HCT116 (cell line): ENCODE results near the gene NF2. TPM values are rescaled to one million over a fixed set of nuclear protein-coding genes. Genes with fewer than 3 reads are reported as not detected.

Experiments
- ATAC-seq: fragments of 200-7000 bp; cut with Tn5 transposase; 2 replicates; pipeline ENCODE4 v1.9.1; 2020; ENCODE audit warnings: mild to moderate bottlenecking, moderate library complexity
- BruUV-seq: library from RNA; stranded (reverse); fragments of 400-500 nt; replicated peaks from 2 replicates; lab custom pipeline; 2021; lab: Mats Ljungman, UMichigan
- CTCF ChIA-PET: fragments of 300-600 bp; sonication (Branson Sonifier 250); formaldehyde crosslinking; loops from one replicate; lab custom pipeline; 2021; ENCODE audit warnings: antibody characterized with exemption; lab: Charles Lee
- POLR2A ChIA-PET: fragments of 300-600, 350-600 bp; sonication (Branson Sonifier 250); formaldehyde crosslinking; loops from one replicate; lab custom pipeline; 2021; ENCODE audit warnings: antibody characterized with exemption; lab: Charles Lee
- RAD21 ChIA-PET, 2 experiments: fragments of 300-600 bp; sonication (Branson Sonifier 250); formaldehyde crosslinking; loops; one replicate each; lab custom pipeline; 2023; ENCODE audit warnings: low total read pairs in 2 of 2; ENCODE audit not compliant: uncharacterized antibody in 2 of 2, unreplicated experiment in 2 of 2, low non-redundant PET in 1 of 2; lab: Charles Lee
- DNase-seq: peaks from one replicate; pipeline ENCODE4 v3.0.0-alpha.2; 2010; ENCODE audit warnings: low read depth, low spot score
- H2AFZ ChIP-seq: fragments of 200-600 bp; shearing (Covaris generic), sonication (generic); 2 replicates; pipeline ENCODE4 v1.6.1; 2017; ENCODE audit warnings: low read depth, mixed run types, mixed read lengths, antibody characterized with exemption, low read length; ENCODE audit not compliant: poor library complexity, severe bottlenecking
- H3K27ac ChIP-seq: 2 replicates; pipeline ENCODE4 v1.5.1; 2012; ENCODE audit warnings: low read depth, low read length
- H3K27me3 ChIP-seq: fragments of 200-600 bp; sonication (generic); 2 replicates; pipeline ENCODE4 v1.6.1; 2016; ENCODE audit warnings: mixed run types, low read length, mixed read lengths; ENCODE audit not compliant: insufficient read depth
- H3K36me3 ChIP-seq, 2 experiments: fragments of 200-500 bp in 1 of 2; fragments of 200-600 bp in 1 of 2; sonication (Bioruptor generic) in 1 of 2; sonication (generic) in 1 of 2; 2 replicates each; pipeline versions ENCODE4 v1.5.1 to v1.6.1; 2014 to 2016; ENCODE audit warnings: low read length in 2 of 2, inconsistent platforms in 1 of 2, mixed read lengths in 1 of 2, mixed run types in 1 of 2; ENCODE audit not compliant: insufficient read depth in 2 of 2, control insufficient read depth in 1 of 2
- H3K4me1 ChIP-seq, 2 experiments: fragments of 200-600 bp in 1 of 2; sonication (generic) in 1 of 2; 2 replicates each; pipeline versions ENCODE4 v1.5.1 to v1.6.1; 2012 to 2017; ENCODE audit warnings: low read length in 2 of 2, inconsistent platforms in 1 of 2, mild to moderate bottlenecking in 1 of 2, mixed read lengths in 1 of 2, mixed run types in 1 of 2, moderate library complexity in 1 of 2; ENCODE audit not compliant: insufficient read depth in 2 of 2, control insufficient read depth in 1 of 2
- H3K4me2 ChIP-seq: fragments of 200-600 bp; sonication (generic); 2 replicates; pipeline ENCODE4 v1.6.1; 2017; ENCODE audit warnings: mixed run types, low read length, mixed read lengths
- H3K4me3 ChIP-seq, 2 experiments: fragments of 200-600 bp in 1 of 2; sonication (generic) in 1 of 2; replicated peaks in 1 of 2; 2 replicates each; pipeline ENCODE4 v1.5.1; 2011 to 2016; ENCODE audit warnings: low read length in 2 of 2, control low read depth in 1 of 2, low read depth in 1 of 2, mild to moderate bottlenecking in 1 of 2, mixed read lengths in 1 of 2, mixed run types in 1 of 2
- H3K79me2 ChIP-seq: fragments of 200-600 bp; sonication (generic); 2 replicates; pipeline ENCODE4 v1.6.1; 2017; ENCODE audit warnings: mild to moderate bottlenecking, mixed run types, low read length, moderate library complexity, mixed read lengths; ENCODE audit not compliant: insufficient read depth
- H3K9ac ChIP-seq: fragments of 200-600 bp; sonication (generic); 2 replicates; pipeline ENCODE4 v1.6.1; 2016; ENCODE audit warnings: low read length, mixed read lengths
- H3K9me2 ChIP-seq: fragments of 200-600 bp; sonication (generic), shearing (Covaris generic); 2 replicates; pipeline ENCODE4 v1.6.1; 2017; ENCODE audit warnings: mixed run types, mild to moderate bottlenecking, moderate library complexity; ENCODE audit not compliant: insufficient read depth
- H3K9me3 ChIP-seq, 2 experiments: fragments of 200-500 bp in 1 of 2; fragments of 200-600 bp in 1 of 2; sonication (Bioruptor generic) in 1 of 2; sonication (generic) in 1 of 2; 2 replicates each; pipeline ENCODE4 v1.6.1; 2014 to 2017; ENCODE audit warnings: low read length in 2 of 2, mixed read lengths in 2 of 2, inconsistent platforms in 1 of 2, low read depth in 1 of 2, mild to moderate bottlenecking in 1 of 2, mixed run types in 1 of 2, moderate library complexity in 1 of 2; ENCODE audit not compliant: control insufficient read depth in 1 of 2, insufficient read depth in 1 of 2
- H4K20me1 ChIP-seq: fragments of 200-600 bp; sonication (generic), shearing (Covaris generic); 2 replicates; pipeline ENCODE4 v1.6.1; 2017; ENCODE audit warnings: mixed run types, mild to moderate bottlenecking, moderate library complexity; ENCODE audit not compliant: insufficient read depth
- EZH2phosphoT487 ChIP-seq: fragments of 200-600 bp; IDR thresholded peaks from 2 replicates; pipeline ENCODE4 v1.6.1; 2018; ENCODE audit warnings: antibody characterized with exemption, borderline replicate concordance
- JUND ChIP-seq: IDR thresholded peaks from 2 replicates; pipeline ENCODE4 v1.6.1; 2012
- POLR2AphosphoS5 ChIP-seq: IDR thresholded peaks from 2 replicates; pipeline ENCODE4 v1.6.1; 2011; ENCODE audit warnings: mild to moderate bottlenecking, low read depth, low read length, moderate library complexity
- RAD21 ChIP-seq: IDR thresholded peaks from 2 replicates; pipeline ENCODE4 v1.6.1; 2012; ENCODE audit warnings: low read depth, mild to moderate bottlenecking
- SIN3A ChIP-seq: IDR thresholded peaks from 2 replicates; pipeline ENCODE4 v1.6.1; 2012; ENCODE audit warnings: low read depth
- ZFX ChIP-seq: fragments of 450-650 bp; IDR thresholded peaks from 2 replicates; pipeline ENCODE4 v1.6.1; 2017
- ZNF274 ChIP-seq: fragments of 200-500 bp; sonication (Bioruptor generic); IDR thresholded peaks from 2 replicates; pipeline ENCODE4 v1.6.1; 2014; ENCODE audit warnings: mild to moderate bottlenecking, low read depth, low read length, inconsistent platforms
- intact Hi-C: fragments of 100-400 bp; cut with micrococcal nuclease; formaldehyde crosslinking; loops from 2 replicates; pipeline ENCODE4 v1.10.0; 2022
- total RNA-seq: library from RNA; stranded (reverse); gene quantifications from one replicate; pipeline ENCODE4 v1.2.1, GENCODE V29; 2021; ENCODE audit not compliant: unreplicated experiment
- TF ChIP-seq, protein P1 (sequence below): IDR thresholded peaks from 2 replicates; pipeline ENCODE4 v1.6.1; 2011; ENCODE audit warnings: mild to moderate bottlenecking, low read length, moderate library complexity; ENCODE audit not compliant: insufficient replicate concordance; ENCODE audit errors: extremely low read depth
- TF ChIP-seq, protein P2 (sequence below), 3 experiments: fragments of 200-600 bp in 1 of 3; sonication (generic) in 1 of 3; IDR thresholded peaks in 2 of 3; conservative IDR thresholded peaks in 1 of 3; 2 replicates each; pipeline ENCODE4 v1.5.1; 2012 to 2017; ENCODE audit warnings: low read depth in 2 of 3, low read length in 2 of 3, antibody characterized with exemption in 1 of 3, borderline replicate concordance in 1 of 3, control low read depth in 1 of 3, mild to moderate bottlenecking in 1 of 3, mixed read lengths in 1 of 3, mixed run types in 1 of 3, moderate library complexity in 1 of 3; ENCODE audit not compliant: insufficient read depth in 1 of 3

The NF2 gene
- total RNA-seq, 1 experiment from 2014 or later = 70.2 TPM

DNA sequence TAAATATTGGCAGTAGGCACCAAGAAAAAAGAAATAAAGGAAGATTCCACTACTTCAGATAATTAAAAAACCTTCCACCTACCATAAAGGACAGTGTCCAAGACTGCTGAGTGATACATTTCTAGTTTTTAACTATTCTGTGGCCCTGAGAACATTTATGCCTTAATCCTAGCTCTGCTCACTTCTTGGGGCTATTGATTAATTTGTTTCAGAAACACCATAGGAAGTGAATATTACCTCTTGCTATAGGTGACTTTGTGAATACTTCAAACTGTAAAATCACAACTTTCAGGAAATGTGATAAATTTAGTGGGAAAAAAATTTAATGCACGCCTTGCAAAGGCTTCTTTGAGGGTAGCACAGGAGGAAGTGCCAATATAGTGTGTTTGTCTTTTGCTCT, 35.2 kb downstream of the NF2 start:
- Histone ChIP-seq H3K4me2 (no peak overlapping the region), H3K9me2 (no peaks in the 10 kb centered on the region), H2AFZ (no peak overlapping the region), H4K20me1 (no peaks in the 10 kb centered on the region), H3K4me3 (no peak overlapping the region), H3K79me2 (peaks cover 54% of the 10 kb centered on the region), H3K27me3 (no peaks in the 10 kb centered on the region), H3K4me1 (peaks cover 0 to 3% of the 10 kb centered on the region in 2 experiments; a peak in 1 of 4 replicates), H3K27ac (no peak overlapping the region), H3K9ac (no peak overlapping the region), H3K36me3 (peaks cover 0 to 17% of the 10 kb centered on the region in 2 experiments; a peak in 1 of 4 replicates), H3K9me3 (no peaks in the 10 kb centered on the region)
- RAD21 ChIA-PET = no interaction called here
- intact Hi-C loops = no loop called here
- DNase-seq (no peak), ATAC-seq (no peak)
- CTCF ChIA-PET = interaction anchor here (1.1 kb wide), 1 partner anchor 450 kb away, joined by 3 read pairs; no protein-coding TSS in a partner anchor
- POLR2A ChIA-PET = no interaction called here
- no TSS peak for BruUV-seq
- no peak for TF ChIP-seq POLR2AphosphoS5
- no peak for TF ChIP-seq SIN3A
- TF ChIP-seq, protein P1, sequence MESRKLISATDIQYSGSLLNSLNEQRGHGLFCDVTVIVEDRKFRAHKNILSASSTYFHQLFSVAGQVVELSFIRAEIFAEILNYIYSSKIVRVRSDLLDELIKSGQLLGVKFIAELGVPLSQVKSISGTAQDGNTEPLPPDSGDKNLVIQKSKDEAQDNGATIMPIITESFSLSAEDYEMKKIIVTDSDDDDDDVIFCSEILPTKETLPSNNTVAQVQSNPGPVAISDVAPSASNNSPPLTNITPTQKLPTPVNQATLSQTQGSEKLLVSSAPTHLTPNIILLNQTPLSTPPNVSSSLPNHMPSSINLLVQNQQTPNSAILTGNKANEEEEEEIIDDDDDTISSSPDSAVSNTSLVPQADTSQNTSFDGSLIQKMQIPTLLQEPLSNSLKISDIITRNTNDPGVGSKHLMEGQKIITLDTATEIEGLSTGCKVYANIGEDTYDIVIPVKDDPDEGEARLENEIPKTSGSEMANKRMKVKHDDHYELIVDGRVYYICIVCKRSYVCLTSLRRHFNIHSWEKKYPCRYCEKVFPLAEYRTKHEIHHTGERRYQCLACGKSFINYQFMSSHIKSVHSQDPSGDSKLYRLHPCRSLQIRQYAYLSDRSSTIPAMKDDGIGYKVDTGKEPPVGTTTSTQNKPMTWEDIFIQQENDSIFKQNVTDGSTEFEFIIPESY = no peak
- no peak for TF ChIP-seq JUND
- no peak for TF ChIP-seq ZFX
- no peak for TF ChIP-seq EZH2phosphoT487
- TF ChIP-seq, protein P2, sequence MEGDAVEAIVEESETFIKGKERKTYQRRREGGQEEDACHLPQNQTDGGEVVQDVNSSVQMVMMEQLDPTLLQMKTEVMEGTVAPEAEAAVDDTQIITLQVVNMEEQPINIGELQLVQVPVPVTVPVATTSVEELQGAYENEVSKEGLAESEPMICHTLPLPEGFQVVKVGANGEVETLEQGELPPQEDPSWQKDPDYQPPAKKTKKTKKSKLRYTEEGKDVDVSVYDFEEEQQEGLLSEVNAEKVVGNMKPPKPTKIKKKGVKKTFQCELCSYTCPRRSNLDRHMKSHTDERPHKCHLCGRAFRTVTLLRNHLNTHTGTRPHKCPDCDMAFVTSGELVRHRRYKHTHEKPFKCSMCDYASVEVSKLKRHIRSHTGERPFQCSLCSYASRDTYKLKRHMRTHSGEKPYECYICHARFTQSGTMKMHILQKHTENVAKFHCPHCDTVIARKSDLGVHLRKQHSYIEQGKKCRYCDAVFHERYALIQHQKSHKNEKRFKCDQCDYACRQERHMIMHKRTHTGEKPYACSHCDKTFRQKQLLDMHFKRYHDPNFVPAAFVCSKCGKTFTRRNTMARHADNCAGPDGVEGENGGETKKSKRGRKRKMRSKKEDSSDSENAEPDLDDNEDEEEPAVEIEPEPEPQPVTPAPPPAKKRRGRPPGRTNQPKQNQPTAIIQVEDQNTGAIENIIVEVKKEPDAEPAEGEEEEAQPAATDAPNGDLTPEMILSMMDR (IDR thresholded peaks at IDR 0.05 in 2 of 3, conservative IDR thresholded peaks at IDR 0.05 in 1 of 3; ENCODE audit: borderline replicate concordance in 1 of 3, insufficient read depth in 1 of 3, low read depth in 2 of 3, low read length in 2 of 3) = no peak
- TF ChIP-seq ZNF274 = no peak
- no peak for TF ChIP-seq RAD21
